ENCODE data around the gene TRIM46.

GRCh38 chr1:155205035-155205434 is 31.4 kb downstream of the TRIM46 start:
- TF ChIP-seq EZH2phosphoT487 (IDR thresholded peaks at IDR 0.05; ENCODE audit: insufficient read depth, low read depth) (no peak), EZH2 (IDR thresholded peaks at IDR 0.05; ENCODE audit: insufficient read depth, poor library complexity, severe bottlenecking) (no peak)

All from GM23248 (cell line).